Measurements from ENCODE around the gene FAM89A. TPM values are rescaled to one million over a fixed set of nuclear protein-coding genes. Genes with fewer than 3 reads are reported as not detected.
"Not testable (repeated sequence)": the region's sequence is repeated elsewhere in the genome, so short reads cannot be mapped to it uniquely, and the experiment has no call there.

Gene FAM89A
- total RNA-seq, 2 donors from 2014 or later: 8.4 to 24.5 TPM

GRCh38 chr1:231028682-231029081 is 11.4 kb downstream of the FAM89A start:
- Histone ChIP-seq H3K36me3 (no peaks in the 10 kb centered on the region), H3K27me3 (replicated peaks; ENCODE audit: insufficient read depth) (no peaks in the 10 kb centered on the region), H3K4me3 (no peak overlapping the region), H3K27ac (no peak overlapping the region), H3K4me1 (ENCODE audit: control insufficient read depth in 1 of 2, low read depth in 2 of 2) (no peaks in the 10 kb centered on the region), H3K9me3 (no peaks in the 10 kb centered on the region)
- no peak for ATAC-seq (ENCODE audit: insufficient number of reproducible peaks, low FRiP score, low read depth)
- TF ChIP-seq CTCF (IDR thresholded peaks at IDR 0.05): no peak
- DNase-seq (ENCODE audit: low spot score): no peak

GRCh38 chr1:231027971-231028370 is 12.1 kb downstream of the FAM89A start:
- no peaks in the 10 kb centered on the region for H3K36me3 ChIP-seq
- no peak for TF ChIP-seq CTCF (IDR thresholded peaks at IDR 0.05)
- ATAC-seq (ENCODE audit: insufficient number of reproducible peaks, low FRiP score, low read depth) (no peak), DNase-seq (ENCODE audit: low spot score) (no peak)
- H3K9me3 ChIP-seq: no peaks in the 10 kb centered on the region
- H3K27me3 ChIP-seq (replicated peaks; ENCODE audit: insufficient read depth): no peaks in the 10 kb centered on the region
- H3K4me3 ChIP-seq: no peak overlapping the region
- no peak overlapping the region for H3K27ac ChIP-seq
- H3K4me1 ChIP-seq (ENCODE audit: control insufficient read depth in 1 of 2, low read depth in 2 of 2): no peaks in the 10 kb centered on the region

GRCh38 chr1:231027136-231027925 is 12.7 kb downstream of the FAM89A start:
- TF ChIP-seq CTCF (IDR thresholded peaks at IDR 0.05): no peak
- ATAC-seq (ENCODE audit: insufficient number of reproducible peaks, low FRiP score, low read depth): no peak
- Histone ChIP-seq H3K36me3 (no peaks in the 10 kb centered on the region), H3K9me3 (no peaks in the 10 kb centered on the region), H3K4me1 (ENCODE audit: control insufficient read depth in 1 of 2, low read depth in 2 of 2) (no peaks in the 10 kb centered on the region), H3K27me3 (replicated peaks; ENCODE audit: insufficient read depth) (no peaks in the 10 kb centered on the region), H3K4me3 (no peak overlapping the region), H3K27ac (no peak overlapping the region)
- DNase-seq (ENCODE audit: low spot score): no peak

- Histone ChIP-seq H3K27ac (no peak overlapping the region), H3K9me3 (no peaks in the 10 kb centered on the region), H3K27me3 (replicated peaks; ENCODE audit: insufficient read depth) (no peaks in the 10 kb centered on the region), H3K4me1 (ENCODE audit: control insufficient read depth in 1 of 2, low read depth in 2 of 2) (no peaks in the 10 kb centered on the region), H3K36me3 (no peaks in the 10 kb centered on the region), H3K4me3 (no peak overlapping the region)
- DNase-seq (ENCODE audit: low spot score) (no peak), ATAC-seq (ENCODE audit: insufficient number of reproducible peaks, low FRiP score, low read depth) (no peak)
- no peak for TF ChIP-seq CTCF (IDR thresholded peaks at IDR 0.05)
Measured at GRCh38 chr1:231026576-231026975, 13.5 kb downstream of the FAM89A start.

GRCh38 chr1:231023150-231023549 is 16.9 kb downstream of the FAM89A start:
- Histone ChIP-seq H3K9me3 (no peaks in the 10 kb centered on the region), H3K4me3 (no peak overlapping the region), H3K27ac (no peak overlapping the region), H3K27me3 (replicated peaks; ENCODE audit: insufficient read depth) (no peaks in the 10 kb centered on the region), H3K36me3 (no peaks in the 10 kb centered on the region), H3K4me1 (ENCODE audit: control insufficient read depth in 1 of 2, low read depth in 2 of 2) (no peaks in the 10 kb centered on the region)
- DNase-seq (ENCODE audit: low spot score) (no peak), ATAC-seq (ENCODE audit: insufficient number of reproducible peaks, low FRiP score, low read depth) (no peak)
- no peak for TF ChIP-seq CTCF (IDR thresholded peaks at IDR 0.05)

DNA sequence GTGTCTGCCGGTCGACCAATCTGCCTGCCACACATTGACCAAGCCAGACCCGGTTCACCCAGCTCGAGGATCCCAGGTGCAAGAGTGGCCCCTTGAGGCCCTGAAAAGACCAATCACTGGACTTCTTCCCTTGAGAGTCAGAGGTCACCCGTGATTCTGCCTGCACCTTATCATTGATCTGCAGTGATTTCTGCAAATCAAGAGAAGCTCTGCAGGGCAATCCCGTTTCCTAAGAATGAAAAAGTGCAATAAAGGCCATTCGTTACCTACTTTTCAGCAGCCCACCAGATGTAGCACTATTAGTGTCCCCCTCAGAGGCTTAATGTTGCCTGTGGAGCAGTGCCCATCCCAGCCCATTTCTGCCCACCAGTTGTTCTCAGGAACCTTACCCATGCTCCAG is 17.5 kb downstream of the FAM89A start:
- not testable (repeated sequence) for H3K36me3 ChIP-seq; H3K4me3 ChIP-seq; ATAC-seq (ENCODE audit: insufficient number of reproducible peaks, low FRiP score, low read depth); DNase-seq (ENCODE audit: low spot score); H3K27me3 ChIP-seq (replicated peaks; ENCODE audit: insufficient read depth); H3K9me3 ChIP-seq; H3K27ac ChIP-seq; H3K4me1 ChIP-seq (ENCODE audit: control insufficient read depth in 1 of 2, low read depth in 2 of 2)

Measured in thoracic aorta (tissue), 2 donors.